Muscle of arm (tissue), 14 donors: ENCODE results near the gene NINJ2. TPM values are rescaled to one million over a fixed set of nuclear protein-coding genes. Genes with fewer than 3 reads are reported as not detected.
"Not testable (repeated sequence)": the region's sequence is repeated elsewhere in the genome, so short reads cannot be mapped to it uniquely, and the experiment has no call there.

Source experiments
- DNase-seq: peaks from one replicate; pipeline ENCODE4 v3.0.0-alpha.2; 2013
- long read RNA-seq, 11 donors: transcript quantifications; one replicate each; lab custom pipeline, GENCODE V29; 2026
- polyA plus RNA-seq, 12 donors: library from polyadenylated mRNA; unstranded; fragments of 120-200 nt; gene quantifications; one replicate each; pipeline ENCODE4 v1.2.1, GENCODE V29; 2013; ENCODE audit not compliant: insufficient read length in 12 of 12

Gene NINJ2, protein sequence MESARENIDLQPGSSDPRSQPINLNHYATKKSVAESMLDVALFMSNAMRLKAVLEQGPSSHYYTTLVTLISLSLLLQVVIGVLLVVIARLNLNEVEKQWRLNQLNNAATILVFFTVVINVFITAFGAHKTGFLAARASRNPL
- 1 to 10 TPM in 10 of 12 donors, not detected in 2; 3.4 to 6.2 (median 4.8) TPM for polyA plus RNA-seq
- long read RNA-seq, donor 1, partial matches to known transcripts = 0 of 1 reads
- long read RNA-seq, donor 1, other reads (novel, unspliced or antisense) = 0 of 1 reads
- long read RNA-seq, donor 2, partial matches to known transcripts = 0 of 1 reads
- long read RNA-seq, donor 2, other reads (novel, unspliced or antisense) = 0 of 1 reads
- long read RNA-seq, donor 3, partial matches to known transcripts = 0 of 2 reads
- long read RNA-seq, donor 3, other reads (novel, unspliced or antisense) = 0 of 2 reads
- long read RNA-seq, donor 4, partial matches to known transcripts = 0 of 2 reads
- long read RNA-seq, donor 4, other reads (novel, unspliced or antisense) = 0 of 2 reads
- long read RNA-seq, donor 5 = 0 reads
- long read RNA-seq, donor 6, partial matches to known transcripts = 0 of 3 reads
- long read RNA-seq, donor 6, other reads (novel, unspliced or antisense) = 0 of 3 reads
- long read RNA-seq, donor 7, partial matches to known transcripts = 0 of 1 reads
- long read RNA-seq, donor 7, other reads (novel, unspliced or antisense) = 0 of 1 reads
- long read RNA-seq, donor 8, partial matches to known transcripts = 0 of 1 reads
- long read RNA-seq, donor 8, other reads (novel, unspliced or antisense) = 0 of 1 reads
- long read RNA-seq, donor 9 = 0 reads
- long read RNA-seq, donor 10, partial matches to known transcripts = 0 of 3 reads
- long read RNA-seq, donor 10, other reads (novel, unspliced or antisense) = 0 of 3 reads
- long read RNA-seq, donor 11, partial matches to known transcripts = 0 of 4 reads
- long read RNA-seq, donor 11, other reads (novel, unspliced or antisense) = 0 of 4 reads

DNA sequence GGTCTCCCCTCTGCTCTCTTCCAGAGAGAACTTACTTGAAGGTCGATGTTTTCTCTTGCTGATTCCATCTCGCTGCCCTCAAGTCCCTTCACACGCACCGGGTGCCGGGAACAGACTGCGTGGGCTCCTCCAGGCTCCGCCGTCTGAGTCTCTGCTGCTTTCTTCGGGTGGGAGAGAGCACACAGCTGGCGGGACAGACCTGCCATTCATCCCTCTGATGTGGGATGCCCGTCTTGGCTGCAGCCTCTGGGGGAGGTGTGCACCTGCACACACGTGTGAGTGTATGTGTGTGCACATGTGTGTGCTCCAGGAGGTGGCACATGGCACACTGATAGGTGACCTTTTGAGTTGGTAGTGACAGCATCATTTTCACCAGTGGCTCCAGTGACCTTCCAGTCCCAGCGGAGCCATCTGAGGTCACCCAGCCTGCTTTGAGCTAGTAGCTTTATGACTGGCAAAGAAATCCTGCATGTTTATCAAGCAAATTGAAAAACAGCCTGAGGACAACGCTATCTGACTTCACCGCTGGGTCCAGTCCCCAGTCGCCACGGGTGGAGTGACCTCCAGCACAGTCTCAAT, at the start of gene NINJ2:
Gene NINJ2, minus strand, starts transcription at position 153 of the 579 bp plus-strand sequence. Its CDS starts 85 bp downstream, at position 68.
- DNase-seq = no peak

DNA sequence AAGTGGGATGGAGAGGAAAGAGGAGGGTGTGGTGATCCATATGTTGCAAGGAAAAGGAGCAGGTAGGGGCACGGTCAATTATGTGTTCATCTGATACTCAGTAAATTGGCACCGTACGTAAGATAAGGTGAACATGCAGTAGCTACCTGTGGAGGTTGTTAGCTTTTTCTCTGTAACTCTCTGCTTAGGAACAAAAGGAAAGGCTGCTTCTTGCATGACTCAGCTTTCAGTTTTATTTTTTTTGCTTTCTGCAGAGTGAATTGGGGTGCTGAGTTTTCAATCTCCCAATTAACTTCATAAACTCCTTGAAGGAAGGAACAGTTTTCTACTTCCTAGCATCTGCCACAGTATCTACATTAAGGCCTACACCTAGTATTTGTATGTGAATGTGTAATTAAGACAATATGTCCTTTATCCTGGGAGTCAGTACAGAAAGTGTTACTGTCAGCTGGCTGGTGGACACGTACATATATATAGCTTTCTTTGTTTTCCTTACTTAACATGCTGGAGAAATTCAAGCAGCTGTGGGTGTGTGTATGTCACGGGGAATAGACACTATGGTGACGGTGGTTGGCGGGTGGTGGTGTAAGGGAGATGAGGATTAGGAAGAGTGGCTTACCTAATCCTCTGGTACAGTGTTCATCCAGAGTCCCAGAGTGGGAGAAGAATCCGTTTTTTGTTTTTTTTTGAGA, 49.1 kb upstream of the NINJ2 start:
- DNase-seq = no peak

DNA sequence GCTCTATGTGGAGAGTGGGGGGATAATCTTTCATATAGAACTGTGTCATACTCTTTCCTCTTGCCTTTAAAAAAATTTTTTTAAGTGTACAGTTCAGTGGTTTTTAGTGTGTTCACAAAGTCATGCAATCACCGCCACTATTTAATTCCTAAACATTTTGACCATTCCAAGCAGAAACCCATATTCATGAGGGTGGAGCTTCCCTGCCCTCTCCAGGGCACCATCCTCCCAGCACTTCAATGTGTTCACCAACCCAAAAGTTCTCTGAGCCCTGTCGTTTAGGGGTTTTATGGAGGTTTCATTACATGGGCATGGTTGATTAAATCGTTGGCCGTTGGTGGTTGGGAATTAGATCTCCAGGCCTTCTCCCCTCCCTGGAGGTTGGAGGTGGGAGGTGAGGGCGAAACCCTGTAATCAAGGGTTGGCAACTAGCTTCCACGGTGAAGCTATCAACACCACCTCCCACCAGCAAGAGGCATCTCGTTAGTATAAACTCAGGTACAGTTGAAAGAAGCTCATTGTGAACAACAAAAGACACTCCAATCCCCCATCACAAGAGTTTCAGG, 46.3 kb upstream of the NINJ2 start:
- DNase-seq = no peak

DNA sequence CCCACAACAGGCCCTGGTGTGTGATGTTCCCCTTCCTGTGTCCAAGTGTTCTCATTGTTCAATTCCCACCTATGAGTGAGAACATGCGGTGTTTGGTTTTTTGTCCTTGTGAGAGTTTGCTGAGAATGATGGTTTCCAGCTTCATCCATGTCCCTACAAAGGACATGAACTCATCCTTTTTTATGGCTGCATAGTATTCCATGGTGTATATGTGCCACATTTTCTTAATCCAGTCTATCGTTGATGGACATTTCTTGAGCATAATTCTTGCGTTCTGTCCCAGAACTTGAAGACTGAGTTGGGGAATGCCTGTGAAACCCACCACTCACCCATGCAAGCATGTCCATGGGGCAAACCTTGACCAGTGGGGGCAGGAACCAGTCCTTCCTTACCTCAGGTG, 44.8 kb upstream of the NINJ2 start:
- DNase-seq = not testable (repeated sequence)

DNA sequence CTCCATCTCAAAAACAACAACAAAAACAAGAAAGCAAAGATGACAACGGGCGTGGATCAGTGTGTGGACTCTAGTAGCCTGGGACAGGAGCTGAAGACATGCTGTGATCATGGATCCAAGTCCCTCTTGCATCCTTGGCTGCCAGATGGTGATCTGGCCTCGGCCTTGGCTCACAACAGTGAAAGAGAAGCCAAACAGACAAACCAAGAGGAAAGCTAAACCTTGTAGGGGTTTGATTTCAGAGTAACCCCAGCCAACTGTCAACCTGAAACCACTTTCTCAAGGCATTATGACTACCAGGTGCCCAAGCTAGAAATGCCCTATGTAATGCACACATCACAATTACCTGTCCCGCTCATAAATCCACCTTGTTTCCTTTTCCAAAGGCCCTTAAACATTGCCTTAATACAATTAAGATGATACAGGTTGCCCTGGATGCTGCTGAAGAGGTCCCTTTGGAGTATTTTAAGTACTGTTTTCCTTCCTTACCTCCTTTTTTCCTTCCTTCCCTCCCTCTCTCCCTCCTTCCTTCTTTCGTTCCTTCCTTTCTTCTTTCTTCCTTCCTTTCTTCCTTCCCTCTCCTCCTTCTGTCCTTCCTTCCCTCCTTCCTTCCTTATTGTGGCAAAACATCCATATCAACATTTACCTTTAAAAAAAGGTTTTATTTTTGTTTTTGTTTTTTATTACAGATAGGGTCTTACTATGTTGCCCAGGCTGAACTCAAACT, 41.4 kb upstream of the NINJ2 start:
- DNase-seq = no peak

DNA sequence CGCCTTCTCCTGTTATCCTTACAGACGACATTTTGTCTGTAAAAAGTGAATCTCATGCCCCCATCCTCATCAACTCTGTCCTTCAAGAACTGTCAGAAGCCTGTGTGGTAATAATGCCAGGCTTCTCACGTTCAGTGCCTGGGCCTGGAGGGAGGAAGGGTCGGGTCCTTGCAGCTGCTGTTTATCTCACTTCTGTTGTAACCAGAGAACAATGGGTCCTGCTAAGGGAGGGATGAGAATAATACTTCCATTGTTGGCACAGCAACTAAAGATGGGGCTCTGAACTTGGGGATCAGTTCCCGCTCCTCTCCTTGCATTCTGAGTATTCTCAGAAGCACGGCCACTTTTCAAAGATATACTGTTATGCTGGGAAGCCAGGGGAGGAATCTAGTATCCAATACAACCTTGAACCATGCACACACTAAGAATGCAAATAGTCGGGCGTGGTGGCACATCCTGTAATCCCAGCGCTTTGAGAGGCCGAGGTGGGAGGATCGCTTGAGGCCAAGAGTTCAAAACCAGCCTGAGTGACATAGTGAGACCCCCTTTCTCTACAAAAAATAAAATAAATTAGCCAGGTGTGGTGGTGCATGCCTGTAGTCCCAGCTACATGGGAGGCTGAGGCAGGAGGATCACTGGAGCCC, 38.8 kb upstream of the NINJ2 start:
- no peak for DNase-seq

DNA sequence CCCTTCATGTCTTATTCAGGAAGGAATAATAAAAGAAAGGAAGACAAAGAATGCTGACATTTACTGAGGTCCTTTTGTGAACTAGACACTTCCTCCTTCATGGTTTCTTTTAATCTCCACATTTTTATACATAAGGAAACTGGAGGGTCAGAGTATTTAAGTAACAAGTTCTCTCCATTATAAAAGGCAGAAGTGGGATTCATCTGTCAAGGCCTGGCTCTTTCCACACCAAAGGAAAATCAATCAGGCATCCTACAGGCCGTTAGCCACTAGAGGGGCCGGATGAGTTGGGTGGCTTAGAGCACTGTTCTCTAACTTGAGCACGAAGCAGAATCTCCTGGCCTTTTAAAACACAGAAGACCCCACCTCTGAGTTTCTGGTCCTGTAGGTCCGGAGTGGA, 36.8 kb upstream of the NINJ2 start:
- DNase-seq = no peak

DNA sequence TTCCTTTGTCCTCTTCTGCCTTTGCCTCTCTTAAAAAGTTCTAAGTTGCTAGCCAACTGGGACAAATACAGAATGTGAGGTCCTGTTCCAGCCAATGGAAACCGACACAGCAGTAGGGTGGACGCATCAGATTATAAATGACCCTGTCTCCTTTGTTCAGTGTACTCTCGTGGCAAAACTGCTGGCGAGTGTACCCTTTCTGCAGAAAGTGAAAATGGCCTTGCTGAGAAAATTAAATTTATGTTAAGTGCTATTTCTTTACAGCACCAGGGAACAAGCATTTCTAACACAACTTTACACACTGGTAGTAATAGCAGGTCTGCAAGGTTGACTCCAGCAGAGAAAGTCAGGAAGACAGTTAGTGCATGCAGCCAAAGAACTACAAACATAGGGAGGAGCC, 35.0 kb upstream of the NINJ2 start:
- DNase-seq = not testable (repeated sequence)

DNA sequence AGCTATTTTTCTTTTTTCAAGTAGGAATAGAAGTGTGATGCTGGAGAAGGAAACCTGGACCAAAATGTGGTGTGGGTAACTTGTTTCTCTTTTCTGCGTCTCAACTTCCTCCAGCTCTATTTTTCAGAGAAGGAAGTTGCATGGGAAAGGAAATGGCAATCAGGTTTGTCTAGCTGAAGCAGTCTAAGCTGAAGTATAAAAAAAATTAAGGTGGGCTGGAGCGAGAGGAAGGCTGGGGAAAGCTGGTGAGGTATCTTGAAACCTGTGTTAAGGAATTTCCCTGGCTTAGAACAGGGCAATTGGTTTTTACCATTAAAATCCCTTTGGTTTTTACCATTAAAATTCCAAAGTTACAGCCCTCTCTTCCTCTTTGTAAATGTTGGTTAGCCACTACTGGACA, 34.2 kb upstream of the NINJ2 start:
- no peak for DNase-seq

DNA sequence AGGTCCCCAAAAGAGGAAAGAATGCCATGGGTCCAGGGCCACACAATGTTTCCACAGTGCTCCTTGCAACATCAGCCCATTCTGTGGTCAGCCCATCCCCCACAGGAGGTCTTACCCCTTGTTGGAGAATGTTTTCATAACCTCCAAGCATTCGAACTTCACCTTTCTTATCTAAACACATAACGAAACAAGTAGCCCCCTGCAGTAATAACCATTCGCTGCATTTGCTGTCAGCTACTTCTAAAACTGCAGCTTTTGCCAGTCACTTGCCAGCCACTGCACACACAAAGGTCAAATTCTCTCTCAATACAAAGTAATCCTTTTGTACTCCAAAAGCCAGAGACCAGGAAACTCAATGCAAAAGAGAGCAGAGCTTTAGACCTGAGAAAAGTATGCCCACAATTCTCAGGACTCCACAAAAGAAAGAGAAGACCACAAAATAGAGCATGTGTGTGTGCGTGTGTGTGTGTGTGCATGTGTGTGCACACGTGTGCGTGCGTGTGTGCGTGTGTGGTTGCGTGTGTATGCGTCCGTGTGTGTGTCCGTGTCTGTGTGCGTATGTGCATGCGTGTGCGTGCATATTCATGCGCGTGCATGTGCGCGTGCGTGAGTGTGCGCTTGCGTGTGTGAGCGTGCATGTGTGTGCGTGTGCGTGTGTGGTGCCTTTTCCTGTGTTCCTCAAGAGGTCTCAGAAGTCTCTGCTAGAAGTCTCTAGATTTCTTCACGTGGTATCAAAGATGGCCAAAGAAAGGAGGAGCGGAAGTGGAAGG, 31.7 kb upstream of the NINJ2 start:
- DNase-seq = no peak

DNA sequence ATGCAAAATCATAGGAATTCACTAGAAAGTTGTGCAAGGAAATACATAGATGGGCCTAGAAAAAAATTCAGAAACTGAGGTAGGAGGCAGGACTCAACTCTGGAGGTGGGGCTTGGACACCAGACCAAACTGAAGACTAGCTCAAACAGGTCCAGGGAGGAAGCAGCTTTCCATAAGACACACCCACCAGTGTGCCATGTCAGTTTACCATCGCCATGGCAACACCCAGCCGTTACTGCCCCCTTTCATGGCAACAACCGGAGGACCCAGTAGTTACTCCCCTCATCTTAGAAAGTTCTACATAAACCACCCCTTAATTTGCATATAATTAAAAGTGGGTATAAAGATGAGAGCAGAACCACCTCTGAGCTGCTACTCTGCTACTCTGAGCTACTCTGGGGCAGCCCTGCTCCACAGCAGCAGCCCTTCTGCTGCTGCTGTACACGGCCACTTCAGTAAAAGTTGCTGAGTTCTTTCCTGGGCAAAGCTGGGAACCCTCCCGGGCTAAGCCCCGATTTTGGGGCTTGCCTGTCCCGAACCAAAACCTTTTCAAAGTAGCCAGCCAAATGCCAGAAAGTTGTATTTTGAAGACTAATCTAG, 30.8 kb upstream of the NINJ2 start:
- DNase-seq = no peak

DNA sequence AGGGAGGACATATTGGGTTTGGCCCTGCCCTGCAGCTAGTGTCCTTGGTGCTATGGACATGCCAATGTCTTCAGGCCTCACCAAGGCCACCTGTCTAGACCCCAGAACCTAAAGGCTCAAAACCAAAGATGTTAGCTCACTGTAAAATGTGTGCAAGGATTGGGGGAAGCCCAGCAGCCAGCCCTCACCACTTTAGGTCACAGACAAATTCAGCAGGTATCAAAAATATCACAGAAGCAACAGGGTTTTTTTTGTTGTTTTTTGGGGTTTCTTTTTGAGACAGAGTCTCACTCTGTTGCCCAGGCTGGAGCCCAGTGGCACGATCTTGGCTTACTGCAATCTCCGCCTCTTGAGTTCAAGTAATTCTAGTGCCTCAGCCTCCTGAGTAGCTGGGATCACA, 29.0 kb upstream of the NINJ2 start:
- DNase-seq = no peak

DNA sequence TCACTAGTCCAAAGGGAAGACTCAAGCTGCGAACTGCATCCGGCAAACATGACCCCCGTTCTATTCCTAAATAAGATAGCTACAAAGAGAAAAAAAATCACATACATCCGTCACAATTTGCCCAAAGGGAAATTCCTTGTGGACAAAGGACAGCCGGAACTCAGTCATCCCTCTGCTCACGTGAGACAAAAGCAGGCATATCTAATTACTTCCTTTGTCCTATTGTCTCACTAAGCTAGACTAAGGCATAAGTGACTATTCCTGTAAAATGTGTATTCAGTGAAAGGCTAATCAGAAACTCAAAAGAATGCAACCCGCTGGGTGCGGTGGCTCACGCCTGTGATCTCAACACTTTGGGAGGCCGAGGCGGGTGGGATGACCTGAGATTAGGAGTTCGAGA, 27.2 kb upstream of the NINJ2 start:
- DNase-seq = no peak

DNA sequence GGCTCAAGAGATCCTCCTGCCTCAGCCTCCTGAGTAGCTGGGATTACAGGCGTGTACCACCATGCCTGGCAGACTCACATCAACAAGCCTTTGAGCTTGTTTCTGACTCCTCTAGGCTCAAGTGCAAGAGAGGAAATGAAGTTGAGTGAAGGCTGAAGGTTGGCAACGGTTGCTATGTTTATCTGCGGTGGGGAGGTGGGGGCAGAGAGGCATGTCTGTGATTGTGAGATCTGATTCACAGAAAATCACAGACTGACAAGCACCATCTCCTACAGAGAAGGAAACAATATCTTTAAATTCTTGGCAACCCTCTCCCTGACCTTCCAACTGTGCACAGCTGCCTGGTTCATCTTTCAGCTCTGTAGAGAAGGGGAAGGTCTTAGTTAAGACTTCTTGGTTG, 22.1 kb upstream of the NINJ2 start:
- DNase-seq = no peak

DNA sequence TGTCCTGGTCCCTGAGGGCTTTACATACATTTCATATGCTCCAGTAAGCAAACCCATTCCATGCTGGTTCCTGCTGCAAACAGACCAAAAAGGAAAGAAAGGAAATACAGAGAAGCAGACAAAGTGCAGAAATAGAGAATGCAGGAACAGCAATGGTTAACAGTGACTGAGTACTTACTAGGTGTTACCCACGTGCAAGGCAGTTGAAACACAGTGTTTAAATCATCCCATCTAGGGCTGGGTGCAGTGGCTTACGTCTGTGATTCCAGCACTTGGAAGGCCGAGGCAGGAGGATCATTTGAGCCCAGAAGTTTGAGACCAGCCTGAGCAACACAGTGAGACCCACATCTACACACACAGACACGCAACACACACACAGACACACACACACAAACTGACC, 21.2 kb upstream of the NINJ2 start:
- no peak for DNase-seq

DNA sequence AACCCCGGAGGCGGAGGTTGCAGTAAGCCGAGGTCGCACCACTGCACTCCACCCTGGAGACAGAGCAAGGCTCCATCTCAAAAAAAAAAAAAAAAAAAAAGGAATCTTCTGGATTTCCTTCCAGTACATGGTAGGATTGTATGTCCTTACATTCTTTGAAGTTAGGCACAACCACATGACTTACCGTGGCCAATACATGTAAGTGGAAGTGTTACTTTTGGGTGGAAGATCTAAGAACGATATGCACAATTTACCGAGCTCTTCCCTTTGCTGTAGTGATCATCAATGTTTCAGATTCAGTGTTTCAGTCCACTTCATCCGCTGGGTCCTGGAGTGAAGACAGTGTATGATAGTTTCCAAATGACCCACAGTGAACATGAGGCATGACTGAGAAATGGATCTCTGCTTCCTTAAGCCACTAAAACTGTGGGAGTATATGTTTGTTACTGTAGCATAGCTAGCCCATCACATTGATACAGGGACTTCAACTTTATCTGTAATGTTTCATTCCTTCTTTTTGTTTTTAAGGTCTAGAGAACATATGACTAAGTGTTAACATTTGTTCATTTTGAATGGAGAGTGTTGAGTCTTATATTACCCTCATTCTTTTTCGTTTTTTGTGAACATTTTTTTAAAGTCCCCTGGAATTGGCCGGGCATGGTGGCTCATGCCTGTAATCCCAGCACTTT, 18.5 kb upstream of the NINJ2 start:
- no peak for DNase-seq

DNA sequence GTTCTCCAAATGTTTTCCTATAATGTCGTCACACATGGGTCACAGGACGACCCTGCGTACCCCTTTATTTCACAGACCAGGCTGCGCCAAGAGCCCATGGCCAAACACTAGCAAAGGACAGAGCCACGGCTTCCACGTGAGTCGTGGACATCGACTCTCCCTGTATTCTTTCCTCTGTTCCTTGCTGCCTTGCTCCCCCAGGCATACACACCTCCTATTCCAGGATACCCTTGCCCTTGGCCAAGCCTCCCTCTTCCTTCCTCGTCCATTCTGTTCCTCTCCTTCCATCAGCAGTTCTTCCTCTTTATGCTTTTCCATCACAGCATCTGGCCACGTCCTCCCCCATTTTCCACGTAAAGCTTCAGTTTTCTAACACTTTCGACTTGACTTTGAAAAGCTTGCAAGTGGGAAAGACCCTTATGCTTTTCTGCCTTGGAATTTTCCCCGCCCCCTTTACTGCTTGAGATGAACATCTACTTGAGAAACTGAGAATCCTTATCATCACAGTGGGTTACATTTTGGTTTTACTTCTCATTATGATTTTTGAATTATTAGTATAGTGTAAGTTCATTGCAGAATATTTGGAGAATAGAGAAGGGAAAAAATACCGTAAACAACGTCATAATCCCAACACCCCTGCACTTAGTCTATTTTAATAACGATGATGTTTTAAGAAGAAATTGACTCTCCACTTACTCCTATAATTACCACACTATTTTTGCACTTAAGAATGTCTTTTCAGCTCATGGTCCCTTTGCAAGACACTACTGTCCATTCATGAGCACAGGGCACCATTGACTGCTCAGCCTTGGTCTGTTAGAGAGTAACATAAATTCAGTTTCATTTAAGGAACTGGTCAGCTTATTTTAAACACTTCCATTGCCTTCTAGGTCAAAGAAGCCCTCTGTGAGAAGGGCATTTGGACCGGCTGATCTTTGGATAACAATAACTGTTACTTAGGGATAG, 15.8 kb upstream of the NINJ2 start:
- DNase-seq = no peak
